ENCODE measurements around the gene KRTAP10-5.

The KRTAP10-5 gene

GRCh38 chr21:44571844-44572782 is 8.3 kb downstream of the KRTAP10-5 start:
- FAIRE-seq (no peak), DNase-seq (ENCODE audit: insufficient read length, low spot score) (no peak)
- TF ChIP-seq POLR2AphosphoS5 (IDR thresholded peaks at IDR 0.05; ENCODE audit: low read depth, low read length) = no peak

DNA sequence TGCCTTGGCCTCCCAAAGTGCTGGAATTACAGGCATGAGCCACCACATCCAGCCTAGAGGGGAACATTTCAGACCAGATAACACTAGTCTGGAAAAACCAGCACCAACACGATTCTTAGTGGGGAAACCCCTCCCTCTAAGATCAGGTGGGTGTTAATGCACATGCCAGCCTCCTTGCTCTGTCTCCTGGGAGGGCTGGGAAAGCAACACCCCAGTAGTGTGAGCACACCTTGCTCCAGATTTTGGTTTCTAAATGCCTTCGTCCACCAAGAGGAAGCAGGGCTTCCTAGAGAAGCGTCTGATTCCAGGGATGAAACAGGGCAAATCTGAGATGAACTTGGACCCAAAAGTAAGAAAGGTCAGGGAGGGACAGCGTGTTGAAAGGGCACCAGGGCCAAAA is 9.1 kb downstream of the KRTAP10-5 start:
- TF ChIP-seq POLR2A (IDR thresholded peaks at IDR 0.05; ENCODE audit: low read depth, low read length) = no peak
- TF ChIP-seq TAF1 (IDR thresholded peaks at IDR 0.05; ENCODE audit: low read depth, low read length) = no peak
- TF ChIP-seq PAX5 (IDR thresholded peaks at IDR 0.05; ENCODE audit: insufficient read depth, low read length, severe bottlenecking) = no peak
- TF ChIP-seq POU2F2 (IDR thresholded peaks at IDR 0.05; ENCODE audit: low read depth, low read length) = no peak
- DNase-seq (ENCODE audit: insufficient read length, low spot score) (no peak), FAIRE-seq (no peak)

DNA sequence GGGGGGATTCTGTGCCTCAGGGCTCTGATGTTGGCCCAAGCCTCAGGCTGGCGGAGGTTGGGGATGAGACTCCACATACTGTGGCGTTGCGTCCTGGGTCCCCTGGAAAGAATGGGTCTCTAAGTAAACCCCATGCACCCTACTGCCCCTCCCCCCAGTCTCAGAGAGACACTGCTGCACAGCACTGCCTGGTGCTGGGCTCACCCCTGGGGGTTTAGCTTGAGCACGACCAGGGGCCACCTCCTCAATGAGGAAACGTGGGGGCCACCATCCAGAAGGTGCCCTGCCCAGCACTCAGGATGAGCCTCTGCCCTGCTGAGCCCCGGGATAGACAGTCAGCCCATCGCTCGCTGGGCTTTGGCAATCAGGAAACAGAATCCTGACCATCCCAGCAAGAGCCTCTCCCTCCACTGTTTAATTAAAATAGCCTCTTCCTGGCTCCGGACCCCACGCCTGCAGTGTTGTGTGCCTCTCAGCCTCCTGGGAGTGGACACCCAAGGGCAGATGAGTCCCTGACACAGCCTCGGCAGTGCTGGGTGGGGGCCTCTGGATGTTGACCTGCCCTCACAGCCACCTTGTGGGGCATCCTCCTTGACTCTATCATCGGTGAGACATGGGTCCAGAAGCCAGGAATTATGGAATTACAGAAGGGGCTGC is 10.4 kb downstream of the KRTAP10-5 start:
- FAIRE-seq (no peak), DNase-seq (ENCODE audit: insufficient read length, low spot score) (no peak)
- no peak for TF ChIP-seq POLR2AphosphoS5 (IDR thresholded peaks at IDR 0.05; ENCODE audit: low read depth, low read length)
- TF ChIP-seq PAX5 (IDR thresholded peaks at IDR 0.05; ENCODE audit: insufficient read depth, low read length, severe bottlenecking) = no peak
- no peak for TF ChIP-seq TAF1 (IDR thresholded peaks at IDR 0.05; ENCODE audit: low read depth, low read length)
- TF ChIP-seq POU2F2 (IDR thresholded peaks at IDR 0.05; ENCODE audit: low read depth, low read length) = no peak
- TF ChIP-seq POLR2A (IDR thresholded peaks at IDR 0.05; ENCODE audit: low read depth, low read length) = no peak
- no peak for TF ChIP-seq SPI1 (IDR thresholded peaks at IDR 0.05; ENCODE audit: low read depth, low read length)

DNA sequence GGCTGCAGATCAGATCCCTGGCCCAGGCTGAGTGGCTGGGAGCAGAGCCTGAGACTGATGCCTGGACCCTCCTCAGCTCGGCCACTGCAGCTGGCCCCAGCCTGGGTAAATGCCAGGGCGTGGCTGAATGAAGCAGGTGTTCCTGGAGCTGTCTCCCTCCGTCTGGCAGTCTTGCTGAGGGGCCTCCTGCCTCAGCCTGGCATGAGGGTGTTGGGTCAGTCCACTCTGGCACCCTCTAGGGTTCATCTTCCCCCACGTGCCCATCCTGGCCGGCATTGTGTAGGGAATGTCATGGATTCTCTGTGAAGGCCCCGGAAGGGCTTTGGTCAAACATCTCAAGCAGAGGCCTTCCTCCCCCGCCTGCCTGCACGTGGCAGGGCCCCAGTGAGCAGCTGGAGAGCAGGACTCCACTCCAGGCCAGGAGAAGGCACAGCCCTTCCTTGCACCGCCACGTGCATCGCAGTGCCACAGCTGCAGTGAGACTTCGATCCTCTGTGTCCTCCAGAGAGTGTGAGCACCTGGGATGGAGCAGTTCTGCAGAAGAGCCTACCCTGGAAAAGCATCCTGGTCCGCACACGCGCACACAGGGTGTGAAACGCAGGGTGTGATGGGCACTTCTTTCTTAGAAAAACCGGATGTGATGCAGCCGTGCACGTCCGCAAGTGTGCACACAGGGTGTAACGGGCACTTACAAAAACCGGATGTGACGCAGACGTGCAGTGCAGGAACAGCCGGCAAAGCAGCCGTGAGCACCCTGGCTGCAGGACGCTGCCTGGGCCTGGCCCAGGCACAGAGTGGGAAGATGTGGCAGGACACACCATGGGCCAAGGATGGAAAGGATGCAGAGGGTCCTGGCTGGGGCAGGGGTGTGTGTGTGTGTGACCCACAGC is 11.5 kb downstream of the KRTAP10-5 start:
- DNase-seq (ENCODE audit: insufficient read length, low spot score) = no peak
- no peak for TF ChIP-seq PAX5 (IDR thresholded peaks at IDR 0.05; ENCODE audit: insufficient read depth, low read length, severe bottlenecking)
- no peak for TF ChIP-seq POLR2AphosphoS5 (IDR thresholded peaks at IDR 0.05; ENCODE audit: low read depth, low read length)
- TF ChIP-seq SPI1 (IDR thresholded peaks at IDR 0.05; ENCODE audit: low read depth, low read length) = no peak
- no peak for TF ChIP-seq POU2F2 (IDR thresholded peaks at IDR 0.05; ENCODE audit: low read depth, low read length)
- TF ChIP-seq POLR2A (IDR thresholded peaks at IDR 0.05; ENCODE audit: low read depth, low read length) = no peak
- no peak for TF ChIP-seq TAF1 (IDR thresholded peaks at IDR 0.05; ENCODE audit: low read depth, low read length)
- no peak for FAIRE-seq

DNA sequence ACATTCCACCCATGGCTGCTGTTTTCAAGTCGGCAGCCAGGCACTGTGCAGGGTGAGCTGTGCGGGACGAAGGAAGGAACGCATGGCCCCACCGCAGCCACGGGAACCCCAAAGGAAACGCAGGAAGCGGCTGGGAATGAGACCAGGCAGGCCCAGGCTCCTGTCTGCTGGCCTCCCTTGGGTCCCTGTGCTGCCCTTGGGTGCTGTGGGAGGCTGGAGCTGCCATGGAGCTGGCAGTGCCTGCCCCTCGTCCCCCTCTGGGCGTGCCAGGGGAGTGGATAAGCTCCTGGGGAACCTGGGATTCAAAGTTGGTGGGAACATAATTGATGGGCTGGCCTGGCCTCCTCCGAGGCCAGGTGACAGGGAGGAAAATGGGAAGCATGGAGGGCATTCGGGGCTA is 12.1 kb downstream of the KRTAP10-5 start:
- TF ChIP-seq POLR2AphosphoS5 (IDR thresholded peaks at IDR 0.05; ENCODE audit: low read depth, low read length) = no peak
- no peak for TF ChIP-seq SPI1 (IDR thresholded peaks at IDR 0.05; ENCODE audit: low read depth, low read length)
- no peak for TF ChIP-seq TAF1 (IDR thresholded peaks at IDR 0.05; ENCODE audit: low read depth, low read length)
- TF ChIP-seq POLR2A (IDR thresholded peaks at IDR 0.05; ENCODE audit: low read depth, low read length) = no peak
- no peak for TF ChIP-seq PAX5 (IDR thresholded peaks at IDR 0.05; ENCODE audit: insufficient read depth, low read length, severe bottlenecking)
- TF ChIP-seq POU2F2 (IDR thresholded peaks at IDR 0.05; ENCODE audit: low read depth, low read length) = no peak
- no peak for FAIRE-seq
- no peak for DNase-seq (ENCODE audit: insufficient read length, low spot score)

DNA sequence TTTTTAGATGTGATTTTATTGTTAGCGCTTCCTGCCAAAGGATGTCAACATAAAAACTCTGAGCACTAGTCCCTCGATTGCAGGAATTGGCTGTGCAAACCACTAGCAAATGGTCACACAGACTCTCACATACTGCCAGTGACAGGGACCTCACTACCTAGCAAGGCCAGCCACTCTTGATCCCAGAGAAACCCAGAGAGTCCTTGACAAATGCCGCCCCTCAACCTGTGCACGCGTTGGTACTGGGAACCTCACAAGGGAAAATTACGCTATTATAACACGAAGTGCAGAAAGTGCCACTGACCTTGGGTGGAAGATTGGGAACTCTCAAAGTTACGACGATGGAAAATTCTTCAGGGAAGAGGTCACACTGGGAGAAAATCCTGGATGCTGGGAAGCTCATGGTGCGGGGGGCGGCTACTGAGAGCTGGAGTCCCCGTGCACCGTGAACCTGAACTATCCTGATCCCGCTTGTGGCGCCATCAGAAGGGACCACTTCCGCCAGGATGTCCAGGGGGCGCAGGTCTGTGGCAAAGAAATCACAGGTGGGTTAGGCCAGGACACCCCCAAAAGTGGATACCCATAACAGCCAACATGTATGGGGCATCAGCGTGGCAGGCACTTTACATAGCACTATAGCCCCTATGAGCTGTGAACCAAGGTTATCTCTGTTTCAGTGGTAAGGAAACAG is 12.8 kb downstream of the KRTAP10-5 start:
- no peak for FAIRE-seq
- no peak for DNase-seq (ENCODE audit: insufficient read length, low spot score)
- no peak for TF ChIP-seq POLR2AphosphoS5 (IDR thresholded peaks at IDR 0.05; ENCODE audit: low read depth, low read length)
- no peak for TF ChIP-seq POU2F2 (IDR thresholded peaks at IDR 0.05; ENCODE audit: low read depth, low read length)
- no peak for TF ChIP-seq TAF1 (IDR thresholded peaks at IDR 0.05; ENCODE audit: low read depth, low read length)
- no peak for TF ChIP-seq POLR2A (IDR thresholded peaks at IDR 0.05; ENCODE audit: low read depth, low read length)
- TF ChIP-seq SPI1 (IDR thresholded peaks at IDR 0.05; ENCODE audit: low read depth, low read length) = no peak
- no peak for TF ChIP-seq PAX5 (IDR thresholded peaks at IDR 0.05; ENCODE audit: insufficient read depth, low read length, severe bottlenecking)

- no peak for TF ChIP-seq POLR2A (IDR thresholded peaks at IDR 0.05; ENCODE audit: low read depth, low read length)
- TF ChIP-seq POLR2AphosphoS5 (IDR thresholded peaks at IDR 0.05; ENCODE audit: low read depth, low read length) = no peak
- no peak for TF ChIP-seq PAX5 (IDR thresholded peaks at IDR 0.05; ENCODE audit: insufficient read depth, low read length, severe bottlenecking)
- no peak for TF ChIP-seq POU2F2 (IDR thresholded peaks at IDR 0.05; ENCODE audit: low read depth, low read length)
- no peak for TF ChIP-seq TAF1 (IDR thresholded peaks at IDR 0.05; ENCODE audit: low read depth, low read length)
- TF ChIP-seq SPI1 (IDR thresholded peaks at IDR 0.05; ENCODE audit: low read depth, low read length) = no peak
- no peak for DNase-seq (ENCODE audit: insufficient read length, low spot score)
- no peak for FAIRE-seq
Measured at GRCh38 chr21:44566403-44566802, 14.0 kb downstream of the KRTAP10-5 start.

GRCh38 chr21:44564886-44565598 is 15.4 kb downstream of the KRTAP10-5 start:
- no peak for TF ChIP-seq POU2F2 (IDR thresholded peaks at IDR 0.05; ENCODE audit: low read depth, low read length)
- no peak for TF ChIP-seq POLR2A (IDR thresholded peaks at IDR 0.05; ENCODE audit: low read depth, low read length)
- no peak for TF ChIP-seq PAX5 (IDR thresholded peaks at IDR 0.05; ENCODE audit: insufficient read depth, low read length, severe bottlenecking)
- TF ChIP-seq TAF1 (IDR thresholded peaks at IDR 0.05; ENCODE audit: low read depth, low read length) = no peak
- TF ChIP-seq SPI1 (IDR thresholded peaks at IDR 0.05; ENCODE audit: low read depth, low read length) = no peak
- TF ChIP-seq POLR2AphosphoS5 (IDR thresholded peaks at IDR 0.05; ENCODE audit: low read depth, low read length) = no peak
- FAIRE-seq = peak; percentile 5
- DNase-seq (ENCODE audit: insufficient read length, low spot score) = no peak

Data from GM12891 (cell line).